ENCODE measurements around the gene AFMID. TPM values are rescaled to one million over a fixed set of nuclear protein-coding genes. Genes with fewer than 3 reads are reported as not detected.

Gene AFMID
- total and polyA plus RNA-seq, 2 experiments from 2014 or later: 38.0 to 47.5 TPM

DNA sequence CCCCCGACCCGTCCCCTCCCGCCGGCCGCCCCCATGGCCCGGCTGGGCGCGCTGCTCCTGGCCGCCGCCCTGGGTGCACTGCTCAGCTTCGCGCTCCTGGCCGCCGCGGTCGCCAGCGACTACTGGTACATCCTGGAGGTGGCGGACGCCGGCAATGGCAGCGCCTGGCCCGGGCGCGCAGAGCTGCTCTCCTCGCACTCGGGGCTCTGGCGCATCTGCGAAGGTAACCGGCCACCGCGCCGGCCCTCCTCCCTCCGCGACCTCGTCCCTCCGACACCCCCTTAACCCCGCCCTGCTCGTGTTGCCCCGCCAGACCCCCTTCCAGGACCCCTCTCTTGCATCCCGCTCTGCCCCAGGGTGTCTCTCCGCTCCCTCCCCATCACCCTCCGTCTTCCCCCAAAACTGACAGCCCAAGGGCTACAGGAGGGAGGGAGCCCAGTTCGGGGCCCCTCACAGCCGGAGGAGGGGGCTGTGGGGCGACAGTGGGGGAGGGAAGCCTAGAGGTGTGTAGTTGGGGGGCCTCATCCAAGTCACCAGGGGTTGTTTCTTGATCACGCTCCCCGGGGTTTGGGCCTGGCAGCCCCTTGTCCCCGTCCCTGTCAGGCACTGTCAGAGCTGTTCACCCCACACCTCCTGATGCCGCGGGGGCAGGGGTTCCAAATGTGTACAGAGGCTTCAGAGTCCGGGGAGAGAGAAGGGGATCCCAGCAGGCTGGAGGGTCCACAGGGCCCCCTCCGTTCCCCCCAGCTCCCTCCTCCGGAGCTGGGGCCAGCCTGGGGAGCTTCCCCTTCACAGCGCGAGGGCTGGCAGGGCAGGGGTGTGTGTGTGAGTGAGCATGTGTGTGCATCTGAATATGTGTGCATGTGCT is 45.1 kb downstream of the AFMID start:
- Histone ChIP-seq H3K4me3 (peak overlapping the region; percentile 76), H3K79me2 (replicated peaks; ENCODE audit: insufficient read depth) (no peaks in the 10 kb centered on the region), H3K27ac (ENCODE audit: low read depth) (no peak overlapping the region), H3K4me1 (ENCODE audit: insufficient read depth) (no peaks in the 10 kb centered on the region), H3K9me2 (ENCODE audit: insufficient read depth) (no peaks in the 10 kb centered on the region), H3K27me3 (ENCODE audit: insufficient read depth) (peaks cover 26% of the 10 kb centered on the region), H2AFZ (peak overlapping the region; percentile 86), H3F3A (replicated peaks; ENCODE audit: low read depth) (no peaks in the 10 kb centered on the region), H3K36me3 (ENCODE audit: insufficient read depth) (no peaks in the 10 kb centered on the region), H4K20me1 (replicated peaks; ENCODE audit: insufficient read depth) (no peaks in the 10 kb centered on the region), H3K4me2 (peak overlapping the region; percentile 90)
- Mint-ChIP-seq H3K36me3 (ENCODE audit: low read depth) (no peaks in the 10 kb centered on the region), H3K9me3 (no peaks in the 10 kb centered on the region), H3K27me3 (ENCODE audit: insufficient read depth, low read depth, poor library complexity) (peaks cover 27% of the 10 kb centered on the region), H3K4me3 (peak overlapping the region; percentile 76), H3K27ac (no peak overlapping the region), H3K4me1 (peaks cover 3% of the 10 kb centered on the region)
- TF ChIP-seq, protein P1, sequence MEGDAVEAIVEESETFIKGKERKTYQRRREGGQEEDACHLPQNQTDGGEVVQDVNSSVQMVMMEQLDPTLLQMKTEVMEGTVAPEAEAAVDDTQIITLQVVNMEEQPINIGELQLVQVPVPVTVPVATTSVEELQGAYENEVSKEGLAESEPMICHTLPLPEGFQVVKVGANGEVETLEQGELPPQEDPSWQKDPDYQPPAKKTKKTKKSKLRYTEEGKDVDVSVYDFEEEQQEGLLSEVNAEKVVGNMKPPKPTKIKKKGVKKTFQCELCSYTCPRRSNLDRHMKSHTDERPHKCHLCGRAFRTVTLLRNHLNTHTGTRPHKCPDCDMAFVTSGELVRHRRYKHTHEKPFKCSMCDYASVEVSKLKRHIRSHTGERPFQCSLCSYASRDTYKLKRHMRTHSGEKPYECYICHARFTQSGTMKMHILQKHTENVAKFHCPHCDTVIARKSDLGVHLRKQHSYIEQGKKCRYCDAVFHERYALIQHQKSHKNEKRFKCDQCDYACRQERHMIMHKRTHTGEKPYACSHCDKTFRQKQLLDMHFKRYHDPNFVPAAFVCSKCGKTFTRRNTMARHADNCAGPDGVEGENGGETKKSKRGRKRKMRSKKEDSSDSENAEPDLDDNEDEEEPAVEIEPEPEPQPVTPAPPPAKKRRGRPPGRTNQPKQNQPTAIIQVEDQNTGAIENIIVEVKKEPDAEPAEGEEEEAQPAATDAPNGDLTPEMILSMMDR (conservative IDR thresholded peaks at IDR 0.05; ENCODE audit: low read depth in 2 of 2): 0 out of 4 replicates have a peak, but pooled peaks of 1 of the 2 experiments have one; percentile 4
- no peak for TF ChIP-seq ZNF114 (CRISPR knock-in tag; IDR thresholded peaks at IDR 0.05)
- TF ChIP-seq, protein P2, sequence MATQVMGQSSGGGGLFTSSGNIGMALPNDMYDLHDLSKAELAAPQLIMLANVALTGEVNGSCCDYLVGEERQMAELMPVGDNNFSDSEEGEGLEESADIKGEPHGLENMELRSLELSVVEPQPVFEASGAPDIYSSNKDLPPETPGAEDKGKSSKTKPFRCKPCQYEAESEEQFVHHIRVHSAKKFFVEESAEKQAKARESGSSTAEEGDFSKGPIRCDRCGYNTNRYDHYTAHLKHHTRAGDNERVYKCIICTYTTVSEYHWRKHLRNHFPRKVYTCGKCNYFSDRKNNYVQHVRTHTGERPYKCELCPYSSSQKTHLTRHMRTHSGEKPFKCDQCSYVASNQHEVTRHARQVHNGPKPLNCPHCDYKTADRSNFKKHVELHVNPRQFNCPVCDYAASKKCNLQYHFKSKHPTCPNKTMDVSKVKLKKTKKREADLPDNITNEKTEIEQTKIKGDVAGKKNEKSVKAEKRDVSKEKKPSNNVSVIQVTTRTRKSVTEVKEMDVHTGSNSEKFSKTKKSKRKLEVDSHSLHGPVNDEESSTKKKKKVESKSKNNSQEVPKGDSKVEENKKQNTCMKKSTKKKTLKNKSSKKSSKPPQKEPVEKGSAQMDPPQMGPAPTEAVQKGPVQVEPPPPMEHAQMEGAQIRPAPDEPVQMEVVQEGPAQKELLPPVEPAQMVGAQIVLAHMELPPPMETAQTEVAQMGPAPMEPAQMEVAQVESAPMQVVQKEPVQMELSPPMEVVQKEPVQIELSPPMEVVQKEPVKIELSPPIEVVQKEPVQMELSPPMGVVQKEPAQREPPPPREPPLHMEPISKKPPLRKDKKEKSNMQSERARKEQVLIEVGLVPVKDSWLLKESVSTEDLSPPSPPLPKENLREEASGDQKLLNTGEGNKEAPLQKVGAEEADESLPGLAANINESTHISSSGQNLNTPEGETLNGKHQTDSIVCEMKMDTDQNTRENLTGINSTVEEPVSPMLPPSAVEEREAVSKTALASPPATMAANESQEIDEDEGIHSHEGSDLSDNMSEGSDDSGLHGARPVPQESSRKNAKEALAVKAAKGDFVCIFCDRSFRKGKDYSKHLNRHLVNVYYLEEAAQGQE (IDR thresholded peaks at IDR 0.05; ENCODE audit: unreplicated experiment): no peak
- DNase-seq (ENCODE audit: low spot score) (peak; percentile 78), ATAC-seq (peak; percentile 71)

DNA sequence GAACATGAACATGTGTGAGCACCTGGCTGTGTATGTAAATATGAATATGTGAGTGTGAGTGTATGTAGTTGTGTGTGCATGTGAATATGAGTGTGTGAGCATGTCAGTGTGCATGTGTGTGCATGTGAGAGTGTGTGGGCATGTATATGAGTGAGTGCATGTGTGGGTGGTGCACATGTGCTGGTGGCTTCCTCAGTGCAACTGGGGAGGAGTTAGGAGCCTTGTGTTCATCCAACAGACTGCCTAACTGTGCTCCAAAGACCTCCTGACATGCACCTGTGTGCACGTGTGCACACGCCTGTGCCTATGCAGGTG is 45.7 kb downstream of the AFMID start:
- Mint-ChIP-seq H3K27ac (no peak overlapping the region), H3K36me3 (ENCODE audit: low read depth) (no peaks in the 10 kb centered on the region), H3K4me1 (peaks cover 3% of the 10 kb centered on the region), H3K27me3 (ENCODE audit: insufficient read depth, low read depth, poor library complexity) (peaks cover 26% of the 10 kb centered on the region), H3K4me3 (peak overlapping the region; percentile 47; the same call in 2 of the 3 replicates), H3K9me3 (no peaks in the 10 kb centered on the region)
- Histone ChIP-seq H3K4me1 (ENCODE audit: insufficient read depth) (no peaks in the 10 kb centered on the region), H3K27me3 (ENCODE audit: insufficient read depth) (peaks cover 26% of the 10 kb centered on the region), H2AFZ (no peak overlapping the region), H3K9me2 (ENCODE audit: insufficient read depth) (no peaks in the 10 kb centered on the region), H4K20me1 (replicated peaks; ENCODE audit: insufficient read depth) (no peaks in the 10 kb centered on the region), H3K4me3 (peak overlapping the region; percentile 76), H3K4me2 (peak overlapping the region; percentile 90), H3K27ac (ENCODE audit: low read depth) (no peak overlapping the region), H3K79me2 (replicated peaks; ENCODE audit: insufficient read depth) (no peaks in the 10 kb centered on the region), H3K36me3 (ENCODE audit: insufficient read depth) (no peaks in the 10 kb centered on the region), H3F3A (replicated peaks; ENCODE audit: low read depth) (no peaks in the 10 kb centered on the region)
- TF ChIP-seq EZH2phosphoT487 (IDR thresholded peaks at IDR 0.05; ENCODE audit: unreplicated experiment) (no peak), ZNF331 (CRISPR knock-in tag; IDR thresholded peaks at IDR 0.05; ENCODE audit: low read depth) (no peak), CREB1 (CRISPR knock-in tag; IDR thresholded peaks at IDR 0.05; ENCODE audit: low read depth) (no peak)
- TF ChIP-seq, protein P3, sequence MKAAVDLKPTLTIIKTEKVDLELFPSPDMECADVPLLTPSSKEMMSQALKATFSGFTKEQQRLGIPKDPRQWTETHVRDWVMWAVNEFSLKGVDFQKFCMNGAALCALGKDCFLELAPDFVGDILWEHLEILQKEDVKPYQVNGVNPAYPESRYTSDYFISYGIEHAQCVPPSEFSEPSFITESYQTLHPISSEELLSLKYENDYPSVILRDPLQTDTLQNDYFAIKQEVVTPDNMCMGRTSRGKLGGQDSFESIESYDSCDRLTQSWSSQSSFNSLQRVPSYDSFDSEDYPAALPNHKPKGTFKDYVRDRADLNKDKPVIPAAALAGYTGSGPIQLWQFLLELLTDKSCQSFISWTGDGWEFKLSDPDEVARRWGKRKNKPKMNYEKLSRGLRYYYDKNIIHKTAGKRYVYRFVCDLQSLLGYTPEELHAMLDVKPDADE (IDR thresholded peaks at IDR 0.05): no peak
- no peak for DNase-seq (ENCODE audit: low spot score)
- ATAC-seq: no peak
